ENCODE results near the gene GTF2A1. TPM values are rescaled to one million over a fixed set of nuclear protein-coding genes. Genes with fewer than 3 reads are reported as not detected.
"Not testable (repeated sequence)": the region's sequence is repeated elsewhere in the genome, so short reads cannot be mapped to it uniquely, and the experiment has no call there.

GTF2A1 gene
- total RNA-seq, 1 donor from 2014 or later: 47.9 TPM

DNA sequence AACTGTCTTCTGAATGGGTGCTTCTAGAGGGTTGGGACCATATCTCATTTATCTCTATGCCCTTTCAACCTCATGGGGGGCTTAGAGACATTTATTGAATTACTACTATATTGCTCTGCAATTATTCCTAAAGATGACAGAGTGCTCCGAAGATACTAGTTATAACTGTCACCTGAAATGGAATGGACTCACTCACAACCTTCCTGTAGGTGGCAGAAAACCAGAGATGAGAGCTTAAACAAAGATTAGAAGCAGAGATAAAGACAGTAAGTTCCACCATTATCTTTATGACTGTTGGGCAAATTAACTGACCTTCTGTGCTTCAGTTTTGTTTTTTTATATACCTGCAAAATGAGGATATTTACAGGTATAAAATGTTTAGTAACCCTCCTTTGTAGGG lies 31.5 kb upstream of the GTF2A1 start:
- Histone ChIP-seq H3K27me3 (no peaks in the 10 kb centered on the region), H3K4me3 (no peak overlapping the region), H3K4me1 (no peaks in the 10 kb centered on the region), H3K9me3 (no peaks in the 10 kb centered on the region), H3K36me3 (no peaks in the 10 kb centered on the region), H3K27ac (no peak overlapping the region)
- no peak for DNase-seq (ENCODE audit: low spot score in 2 of 2)
- TF ChIP-seq, protein P1, sequence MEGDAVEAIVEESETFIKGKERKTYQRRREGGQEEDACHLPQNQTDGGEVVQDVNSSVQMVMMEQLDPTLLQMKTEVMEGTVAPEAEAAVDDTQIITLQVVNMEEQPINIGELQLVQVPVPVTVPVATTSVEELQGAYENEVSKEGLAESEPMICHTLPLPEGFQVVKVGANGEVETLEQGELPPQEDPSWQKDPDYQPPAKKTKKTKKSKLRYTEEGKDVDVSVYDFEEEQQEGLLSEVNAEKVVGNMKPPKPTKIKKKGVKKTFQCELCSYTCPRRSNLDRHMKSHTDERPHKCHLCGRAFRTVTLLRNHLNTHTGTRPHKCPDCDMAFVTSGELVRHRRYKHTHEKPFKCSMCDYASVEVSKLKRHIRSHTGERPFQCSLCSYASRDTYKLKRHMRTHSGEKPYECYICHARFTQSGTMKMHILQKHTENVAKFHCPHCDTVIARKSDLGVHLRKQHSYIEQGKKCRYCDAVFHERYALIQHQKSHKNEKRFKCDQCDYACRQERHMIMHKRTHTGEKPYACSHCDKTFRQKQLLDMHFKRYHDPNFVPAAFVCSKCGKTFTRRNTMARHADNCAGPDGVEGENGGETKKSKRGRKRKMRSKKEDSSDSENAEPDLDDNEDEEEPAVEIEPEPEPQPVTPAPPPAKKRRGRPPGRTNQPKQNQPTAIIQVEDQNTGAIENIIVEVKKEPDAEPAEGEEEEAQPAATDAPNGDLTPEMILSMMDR (IDR thresholded peaks at IDR 0.05): no peak
- intact Hi-C loops (cut with DNase I): no loop called here

DNA sequence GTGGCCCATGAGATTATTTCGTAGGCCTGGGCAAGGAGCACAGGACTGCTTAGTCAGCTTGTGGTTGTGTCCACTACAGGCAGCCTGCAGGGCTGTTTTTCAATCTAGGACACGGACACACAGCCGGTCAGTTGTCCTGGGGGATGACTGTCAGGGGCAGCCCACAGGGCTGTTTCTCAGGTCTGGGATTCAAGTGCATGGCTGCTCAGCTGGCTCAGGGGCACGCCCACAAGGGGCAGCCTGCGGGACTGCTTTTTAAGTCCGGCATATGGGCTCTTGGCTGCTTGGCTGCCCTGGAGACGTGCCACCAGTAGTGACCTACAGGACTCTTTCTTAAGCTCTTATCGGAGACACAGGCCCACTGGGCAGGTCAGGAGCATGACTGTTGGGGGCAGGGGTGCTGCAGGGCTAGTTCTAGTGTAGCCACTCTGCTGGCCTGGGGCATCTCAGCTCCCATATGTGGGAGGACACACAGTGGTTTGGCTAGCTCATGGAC lies 26.6 kb upstream of the GTF2A1 start:
- no peak for DNase-seq (ENCODE audit: low spot score in 2 of 2)
- Histone ChIP-seq H3K36me3 (no peaks in the 10 kb centered on the region), H3K27me3 (no peaks in the 10 kb centered on the region), H3K9me3 (peaks cover 0 to 11% of the 10 kb centered on the region in 2 donors), H3K4me3 (no peak overlapping the region), H3K27ac (no peak overlapping the region), H3K4me1 (no peaks in the 10 kb centered on the region)
- intact Hi-C loops (cut with DNase I): no loop called here
- TF ChIP-seq, protein P1 (IDR thresholded peaks at IDR 0.05): no peak

DNA sequence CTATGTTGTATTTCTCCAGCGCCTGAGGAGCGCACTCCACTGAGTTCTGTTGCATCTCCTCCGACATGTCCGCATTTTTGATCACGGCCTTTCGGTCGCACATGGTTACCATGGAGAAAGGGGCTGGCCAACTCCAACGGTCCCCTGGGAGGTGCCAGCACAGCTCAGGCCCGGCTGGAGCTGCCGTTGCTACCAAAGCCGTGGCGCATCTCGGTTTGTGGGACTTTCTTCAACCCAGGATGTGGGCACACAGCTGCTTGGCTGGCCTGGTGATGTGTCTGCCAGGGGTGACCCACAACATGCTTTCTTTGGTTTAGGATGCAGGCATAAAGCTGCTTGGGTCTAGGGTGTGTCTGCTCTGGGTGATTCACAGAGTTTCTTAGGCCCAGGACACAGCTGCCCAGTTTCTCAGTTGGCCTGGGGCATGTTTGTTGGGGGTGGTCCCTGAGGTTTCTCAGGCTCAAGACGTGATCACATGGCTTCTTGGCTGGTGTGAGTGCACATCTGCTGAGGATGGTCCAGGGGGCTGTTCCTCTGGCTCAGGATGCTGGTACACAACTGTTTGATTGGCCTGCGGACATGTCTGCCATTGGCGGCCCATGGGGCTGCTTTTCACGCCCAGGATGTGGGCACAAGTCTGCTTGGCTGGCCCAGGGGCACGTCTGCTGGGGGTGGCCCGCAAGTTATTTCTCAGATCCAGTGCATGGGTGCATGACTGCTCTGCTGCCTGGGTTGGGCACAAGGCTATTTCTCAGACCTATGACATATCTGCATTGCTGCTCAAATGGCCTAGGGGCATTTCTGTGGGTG lies 25.9 kb upstream of the GTF2A1 start:
- no peaks in the 10 kb centered on the region for H3K27me3 ChIP-seq
- TF ChIP-seq, protein P1 (IDR thresholded peaks at IDR 0.05): no peak
- H3K36me3 ChIP-seq: no peaks in the 10 kb centered on the region
- H3K27ac ChIP-seq: no peak overlapping the region
- no peak overlapping the region for H3K4me3 ChIP-seq
- intact Hi-C loops (cut with DNase I): no loop called here
- H3K9me3 ChIP-seq: peaks cover 0 to 11% of the 10 kb centered on the region in 2 donors
- DNase-seq (ENCODE audit: low spot score in 2 of 2): no peak
- no peaks in the 10 kb centered on the region for H3K4me1 ChIP-seq

DNA sequence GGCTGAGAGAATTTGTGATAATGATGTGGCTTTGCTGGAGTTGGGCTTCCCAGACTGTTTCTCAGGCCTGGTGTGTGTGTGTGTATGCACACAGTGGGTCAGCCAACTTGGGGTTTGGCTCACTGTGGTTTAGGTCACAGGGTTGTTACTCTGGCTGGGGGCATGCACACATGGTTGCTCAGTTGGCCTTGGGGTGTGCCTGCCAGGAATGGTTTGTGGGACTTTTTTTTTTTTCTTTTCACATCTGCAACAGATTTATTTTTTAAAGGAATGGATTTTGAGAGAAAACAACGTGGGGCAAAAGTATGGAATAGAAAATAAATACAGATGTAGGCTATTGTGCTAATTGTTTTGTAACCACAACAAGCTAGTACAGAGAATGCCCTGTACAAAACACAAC lies 25.0 kb upstream of the GTF2A1 start:
- peaks cover 0 to 11% of the 10 kb centered on the region in 2 donors for H3K9me3 ChIP-seq
- no peaks in the 10 kb centered on the region for H3K4me1 ChIP-seq
- H3K4me3 ChIP-seq: no peak overlapping the region
- DNase-seq (ENCODE audit: low spot score in 2 of 2): no peak
- intact Hi-C loops (cut with DNase I): no loop called here
- TF ChIP-seq, protein P1 (IDR thresholded peaks at IDR 0.05): no peak
- no peaks in the 10 kb centered on the region for H3K36me3 ChIP-seq
- no peaks in the 10 kb centered on the region for H3K27me3 ChIP-seq
- no peak overlapping the region for H3K27ac ChIP-seq

DNA sequence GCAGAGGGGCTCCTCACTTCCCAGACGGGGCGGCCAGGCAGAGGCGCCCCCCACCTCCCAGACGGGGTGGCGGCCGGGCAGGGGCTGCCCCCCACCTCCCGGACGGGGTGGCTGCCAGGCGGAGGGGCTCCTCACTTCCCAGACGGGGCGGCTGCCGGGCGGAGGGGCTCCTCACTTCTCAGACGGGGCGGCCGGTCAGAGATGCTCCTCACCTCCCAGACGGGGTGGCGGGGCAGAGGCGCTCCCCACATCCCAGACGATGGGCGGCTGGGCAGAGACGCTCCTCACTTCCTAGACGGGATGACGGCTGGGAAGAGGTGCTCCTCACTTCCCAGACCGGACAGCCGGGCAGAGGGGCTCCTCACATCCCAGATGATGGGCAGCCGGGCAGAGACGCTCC lies 23.7 kb upstream of the GTF2A1 start:
- DNase-seq (ENCODE audit: low spot score in 2 of 2); intact Hi-C loops (cut with DNase I); H3K36me3 ChIP-seq; H3K4me1 ChIP-seq; H3K27ac ChIP-seq; H3K4me3 ChIP-seq; H3K27me3 ChIP-seq: not testable (repeated sequence)
- H3K9me3 ChIP-seq: peaks cover 0 to 11% of the 10 kb centered on the region in 2 donors

DNA sequence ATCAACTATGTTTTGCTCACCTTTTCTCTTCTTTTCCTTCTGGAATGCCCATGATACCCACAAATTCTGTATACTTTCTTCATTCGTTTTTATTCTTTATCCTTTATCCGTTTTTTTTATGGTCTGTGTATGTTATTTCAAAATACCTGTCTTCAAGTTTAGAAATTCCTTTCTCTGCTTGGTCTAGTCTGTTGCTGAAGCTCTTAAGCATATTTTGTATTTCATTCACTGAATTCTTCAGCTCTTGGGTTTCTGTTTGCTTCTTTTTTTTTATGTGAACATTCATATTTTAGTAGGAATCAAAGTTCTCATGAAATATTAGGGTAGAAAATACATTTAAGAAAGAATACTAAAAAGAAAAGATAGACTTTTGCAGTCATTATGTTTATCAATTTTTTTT lies 22.7 kb upstream of the GTF2A1 start:
- DNase-seq (ENCODE audit: low spot score in 2 of 2): no peak
- no peaks in the 10 kb centered on the region for H3K4me1 ChIP-seq
- no peak overlapping the region for H3K27ac ChIP-seq
- H3K27me3 ChIP-seq: no peaks in the 10 kb centered on the region
- TF ChIP-seq, protein P1 (IDR thresholded peaks at IDR 0.05): no peak
- H3K9me3 ChIP-seq: peaks cover 0 to 11% of the 10 kb centered on the region in 2 donors
- intact Hi-C loops (cut with DNase I): no loop called here
- no peak overlapping the region for H3K4me3 ChIP-seq
- no peaks in the 10 kb centered on the region for H3K36me3 ChIP-seq

DNA sequence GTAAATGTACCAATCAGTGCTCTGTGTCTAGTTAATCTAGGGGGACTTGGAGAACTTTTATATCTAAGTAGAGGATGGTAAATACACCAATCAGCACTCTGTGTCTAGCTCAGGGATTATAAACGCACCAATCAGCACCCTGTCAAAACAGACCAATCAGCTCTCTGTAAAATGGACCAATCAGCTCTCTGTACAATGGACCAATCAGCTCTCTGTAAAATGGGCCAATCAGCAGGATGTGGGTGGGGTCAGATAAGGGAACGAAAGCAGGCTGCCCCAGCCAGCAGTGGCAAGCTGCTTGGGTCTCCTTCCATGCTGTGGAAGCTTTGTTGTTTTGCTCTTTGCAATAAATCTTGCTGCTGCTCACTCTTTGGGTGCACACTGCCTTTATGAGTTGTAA lies 16.1 kb upstream of the GTF2A1 start:
- H3K36me3 ChIP-seq; H3K9me3 ChIP-seq; H3K27me3 ChIP-seq; H3K4me1 ChIP-seq; H3K27ac ChIP-seq; H3K4me3 ChIP-seq; DNase-seq (ENCODE audit: low spot score in 2 of 2); intact Hi-C loops (cut with DNase I): not testable (repeated sequence)
